GM21515 (cell line): ENCODE data around the gene FOXO1.
"Not testable (repeated sequence)": the region's sequence is repeated elsewhere in the genome, so short reads cannot be mapped to it uniquely, and the experiment has no call there.

Experiments used
- ATAC-seq: cut with Tn5 transposase; IDR thresholded peaks from one replicate; pipeline ENCODE4 v1.9.1; 2021; ENCODE audit not compliant: unreplicated experiment

FOXO1 gene

DNA sequence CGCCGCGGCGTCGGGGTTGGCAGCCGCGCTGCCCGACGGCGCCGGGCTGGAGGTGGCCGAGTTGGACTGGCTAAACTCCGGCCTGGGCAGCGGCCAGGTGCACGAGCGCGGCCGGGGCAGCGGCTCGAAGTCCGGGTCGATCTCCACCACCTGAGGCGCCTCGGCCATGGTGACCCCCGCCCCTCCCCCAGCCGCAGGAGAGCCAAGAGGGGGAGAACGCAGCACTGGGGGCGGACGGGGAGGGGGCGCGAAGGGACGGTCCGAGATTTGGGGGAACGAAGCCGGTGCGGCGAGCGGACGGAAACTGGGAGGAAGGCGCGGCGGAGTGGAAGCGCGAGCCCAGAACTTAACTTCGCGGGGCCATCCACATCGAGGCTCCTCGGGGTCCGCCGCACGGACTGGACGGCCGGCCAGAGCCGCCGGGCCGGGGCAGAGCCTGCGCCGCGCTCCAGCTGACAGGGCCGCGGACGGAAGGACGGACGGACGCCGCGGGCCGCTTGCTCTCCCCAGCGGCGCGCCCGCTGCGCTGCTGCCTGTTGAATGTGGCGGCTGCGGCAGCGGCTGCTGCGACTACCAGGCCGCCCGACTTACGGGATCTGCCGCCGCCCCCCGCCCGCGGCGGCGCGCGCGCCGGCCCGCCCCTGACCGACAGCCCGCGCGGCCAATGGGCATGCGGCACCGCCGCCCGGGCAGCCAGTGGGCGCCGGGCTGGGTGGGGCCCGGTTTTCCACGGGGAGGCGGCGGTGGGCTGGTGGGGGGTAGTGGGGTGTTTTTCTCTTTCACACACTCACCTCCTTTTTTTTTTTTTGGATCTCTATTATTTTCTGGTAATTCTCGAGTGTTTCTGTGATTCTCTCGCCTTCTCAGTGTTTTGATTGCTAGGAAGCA, at the start of gene FOXO1:
Gene FOXO1, minus strand, starts transcription at position 597 of the 888 bp plus-strand sequence. Its CDS starts 429 bp downstream, at position 168.
- ATAC-seq = peak; percentile 55

DNA sequence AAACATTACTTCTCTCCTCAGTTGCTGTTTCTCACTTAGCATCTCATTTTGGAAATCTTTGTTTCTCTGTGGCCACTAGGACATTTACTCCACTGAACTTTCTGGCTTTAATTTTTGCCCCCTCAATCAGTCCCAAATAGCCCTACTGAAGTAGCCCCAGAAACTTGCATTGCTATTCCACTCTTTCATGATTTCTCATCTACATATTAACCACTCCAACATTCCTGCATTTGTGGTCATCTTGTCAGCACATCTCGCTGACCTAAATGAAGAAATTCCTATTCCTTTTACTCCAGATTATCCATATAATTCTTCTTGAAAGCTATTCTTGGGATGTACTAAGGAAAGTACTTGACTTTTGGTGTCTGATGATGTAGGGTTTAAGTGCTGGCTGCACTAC, 48.0 kb upstream of the FOXO1 start:
- not testable (repeated sequence) for ATAC-seq

DNA sequence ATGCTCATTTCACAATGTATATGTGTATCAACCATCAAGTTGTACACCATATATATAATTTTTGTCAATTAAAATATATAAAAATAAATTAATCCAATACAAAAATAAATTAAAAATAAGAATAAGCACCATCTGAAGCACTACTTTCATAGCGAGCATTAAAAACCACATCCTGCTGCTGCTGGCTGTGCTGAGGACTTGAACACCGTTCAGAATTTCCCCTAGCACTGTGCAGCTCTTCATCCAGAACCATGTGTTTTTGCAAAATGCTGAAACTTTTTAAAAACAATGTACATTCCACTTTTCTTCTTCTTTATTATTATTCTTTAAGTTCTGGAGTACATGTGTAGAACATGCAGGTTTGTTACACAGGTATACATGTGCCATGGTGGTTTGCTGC, 40.0 kb upstream of the FOXO1 start:
- no peak for ATAC-seq

DNA sequence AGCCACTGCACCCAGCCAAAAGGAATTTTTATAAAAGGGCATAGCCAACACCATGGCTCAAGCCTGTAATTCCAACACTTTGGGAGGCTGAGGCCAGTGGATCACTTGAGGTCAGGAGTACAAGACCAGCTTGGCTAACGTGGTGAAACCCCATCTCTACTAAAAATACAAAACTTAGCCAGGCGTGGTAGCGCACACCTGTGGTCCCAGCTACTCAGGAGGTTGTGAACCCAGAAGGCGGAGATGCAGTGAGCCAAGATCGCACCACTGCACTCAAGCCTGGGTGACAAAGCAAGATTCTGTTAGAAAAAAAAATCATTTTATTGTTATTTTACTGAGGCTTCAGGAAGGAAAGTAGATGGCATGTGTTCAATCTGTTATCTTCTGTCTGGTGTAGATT, 31.3 kb upstream of the FOXO1 start:
- peak; percentile 77 for ATAC-seq

DNA sequence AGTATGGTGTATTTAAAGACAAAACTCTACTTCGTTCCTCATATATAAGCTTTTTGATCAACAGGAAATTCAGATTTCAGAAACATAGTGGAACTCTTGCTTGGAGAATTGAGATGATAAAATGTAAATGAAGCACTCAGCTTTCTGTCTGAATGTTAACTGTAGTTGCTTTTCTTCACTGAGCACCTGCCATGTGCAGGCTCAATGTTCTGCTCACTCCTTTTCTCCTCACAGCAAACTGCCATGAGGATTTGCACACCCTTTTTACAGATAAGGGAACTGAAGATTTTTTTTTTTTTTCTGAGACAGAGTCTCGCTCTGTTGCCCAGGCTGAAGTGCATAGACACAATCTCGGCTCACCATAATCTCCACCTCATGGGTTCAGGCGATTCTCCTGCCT, 28.0 kb upstream of the FOXO1 start:
- ATAC-seq = no peak

DNA sequence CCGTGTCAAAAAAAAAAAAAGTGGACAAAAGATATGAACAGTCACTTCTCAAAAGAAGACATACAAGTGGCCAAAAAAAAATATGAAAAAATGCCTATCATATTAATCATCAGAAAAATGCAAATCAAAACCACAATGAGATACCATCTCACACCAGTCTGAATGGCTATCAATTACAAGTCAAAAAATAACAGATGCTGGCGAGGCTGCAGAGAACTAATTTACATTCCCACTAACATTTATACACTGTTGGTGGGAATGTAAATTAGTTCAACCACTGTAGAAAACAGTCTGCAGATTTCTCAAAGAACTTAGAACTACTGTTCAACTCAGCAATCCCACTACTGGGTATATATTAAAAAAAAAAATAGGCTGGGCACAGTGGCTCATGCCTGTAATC, 26.5 kb upstream of the FOXO1 start:
- no peak for ATAC-seq

DNA sequence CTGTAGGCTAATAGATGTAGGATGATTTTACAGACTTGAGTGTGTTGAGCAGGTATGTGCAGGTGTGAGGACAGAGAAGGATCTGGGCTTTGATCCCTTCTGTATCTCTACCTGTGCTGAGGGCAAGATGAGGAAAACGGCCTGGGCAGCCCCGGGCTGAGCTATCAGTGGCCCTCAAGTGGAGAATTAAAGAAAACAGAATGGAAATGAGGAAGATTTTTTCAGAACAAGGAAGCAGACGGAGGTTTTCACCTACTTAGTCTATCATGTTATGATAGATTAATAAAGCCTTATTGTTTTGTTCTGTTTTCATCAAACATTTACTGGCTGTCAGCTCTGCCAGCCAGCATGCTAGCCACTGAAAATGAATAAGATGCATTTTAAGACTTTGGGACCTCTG, 22.3 kb upstream of the FOXO1 start:
- no peak for ATAC-seq

DNA sequence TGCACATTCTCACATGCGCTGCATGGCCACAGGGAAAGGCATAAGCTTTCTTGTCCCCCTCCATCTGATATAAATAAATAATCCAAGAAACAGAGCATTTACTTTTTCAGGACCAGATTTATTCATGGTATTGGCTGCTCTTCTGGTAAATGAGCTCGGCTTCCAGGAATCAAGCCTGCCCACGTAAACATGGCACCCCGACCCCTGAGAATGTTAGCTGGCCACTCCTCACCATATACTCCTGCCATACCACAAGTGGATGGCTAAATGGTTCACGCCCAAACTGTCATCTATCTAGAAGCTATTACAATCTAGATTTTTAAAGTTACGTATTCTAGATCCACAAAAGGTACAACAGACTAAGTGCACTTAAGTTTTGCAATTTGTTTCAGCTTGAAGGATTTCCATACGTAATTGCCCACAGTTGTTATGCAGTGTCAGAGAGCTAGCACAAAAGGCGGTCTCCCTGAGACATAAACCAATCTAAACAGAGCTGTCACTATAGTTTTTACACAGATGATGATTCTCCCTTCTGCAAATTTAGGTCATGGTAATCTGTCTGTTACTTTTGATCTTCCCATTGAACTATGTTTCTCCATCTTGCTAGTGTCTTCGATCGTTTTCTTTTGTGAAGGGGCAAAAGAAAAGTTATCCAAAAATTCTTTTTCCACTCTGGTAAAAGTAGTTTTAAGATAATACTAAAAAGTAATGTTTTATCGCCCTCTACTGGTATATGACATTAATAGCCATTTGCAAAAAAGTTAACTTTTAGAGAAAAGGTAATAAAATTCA, 16.2 kb upstream of the FOXO1 start:
- no peak for ATAC-seq

DNA sequence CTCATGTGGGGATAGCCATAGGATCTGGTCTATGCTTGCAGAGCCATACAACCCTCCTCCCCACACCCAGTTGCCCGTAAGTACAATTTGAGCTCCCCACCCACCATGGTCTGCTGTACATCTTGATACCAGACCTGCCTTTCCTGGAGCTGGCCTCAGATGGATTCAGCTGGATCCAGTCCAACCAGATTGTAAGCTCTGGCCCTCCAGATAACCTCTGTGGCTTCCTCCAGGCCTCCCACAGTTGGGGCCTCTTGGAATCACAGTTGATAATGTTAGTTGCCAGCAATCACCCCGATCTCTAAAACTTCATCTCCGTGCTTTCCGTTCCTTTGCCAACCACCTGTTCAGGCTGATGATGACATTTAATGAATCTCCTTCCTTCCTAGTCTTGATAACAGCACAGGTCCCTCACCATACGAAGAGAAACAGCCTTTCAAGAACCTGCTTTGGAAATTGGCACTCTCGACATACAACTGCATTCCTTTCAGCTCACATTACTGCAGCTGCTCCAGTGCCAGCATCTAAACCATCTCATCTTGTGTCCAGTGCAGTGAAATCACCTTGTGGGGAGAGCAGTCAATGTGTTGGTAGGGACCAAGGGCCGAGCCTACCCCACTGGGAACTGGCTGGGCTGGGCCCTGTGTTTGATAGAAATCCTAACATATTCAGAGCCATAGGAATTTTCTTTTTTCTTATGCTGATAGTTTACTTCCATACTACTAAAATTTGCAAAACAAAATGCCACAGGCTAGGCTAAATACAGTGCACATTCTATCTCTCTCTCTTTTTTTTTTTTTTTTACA, 15.1 kb upstream of the FOXO1 start:
- no peak for ATAC-seq

DNA sequence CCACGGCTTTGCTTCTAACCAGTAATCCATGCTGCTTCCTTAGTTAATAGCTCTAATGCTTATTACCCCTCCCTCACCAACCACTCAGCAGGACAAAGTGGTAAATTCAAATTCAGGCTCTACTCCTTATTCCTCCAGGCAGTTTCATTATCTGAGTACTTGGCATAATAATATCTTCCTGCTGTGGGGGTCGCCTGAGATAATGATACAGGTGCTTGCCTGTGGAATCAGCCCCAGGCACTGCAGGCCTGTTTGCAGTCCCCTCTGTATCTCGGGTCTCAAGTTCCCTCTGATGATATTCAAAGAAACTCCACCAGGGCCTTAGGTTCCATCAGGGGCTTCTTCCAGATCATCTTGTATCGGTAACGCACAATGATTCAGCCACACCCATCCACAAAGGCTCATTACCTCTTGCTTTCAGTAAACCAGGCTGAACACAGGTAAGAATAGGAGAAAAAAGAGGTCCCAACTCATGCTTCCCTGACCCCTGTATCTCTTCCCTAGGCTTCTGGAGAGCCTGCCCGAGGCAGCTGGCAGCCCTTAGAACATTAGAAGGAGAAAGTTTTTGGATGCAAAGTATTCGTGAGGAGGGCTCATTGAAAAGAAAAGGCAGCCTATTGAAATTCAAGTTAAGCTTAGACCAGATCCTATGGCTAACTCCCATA, 14.3 kb upstream of the FOXO1 start:
- ATAC-seq = no peak

DNA sequence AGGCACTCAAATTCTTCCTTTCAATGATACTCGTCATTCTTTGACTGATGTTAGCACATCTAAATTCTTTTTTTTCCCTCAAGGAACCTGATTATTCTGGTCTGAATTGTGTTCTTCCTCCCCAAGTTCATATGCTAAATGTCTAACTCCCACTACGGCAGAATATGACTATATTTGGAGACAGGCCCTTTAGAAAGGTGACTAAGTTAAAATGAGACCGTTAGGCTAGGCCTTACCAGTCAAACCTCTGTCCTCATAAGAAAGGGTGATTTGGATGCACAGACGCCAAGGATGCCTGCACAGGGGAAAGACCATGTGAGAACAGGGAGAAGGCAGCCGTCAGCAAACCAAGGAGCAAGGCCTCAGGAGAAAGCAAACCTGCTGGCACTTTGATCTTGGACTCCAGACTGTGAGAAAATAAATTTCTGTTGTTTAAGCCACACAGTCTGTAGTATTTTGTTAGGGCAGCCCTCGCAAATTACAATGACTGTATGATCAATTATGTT, 13.1 kb upstream of the FOXO1 start:
- ATAC-seq = no peak

DNA sequence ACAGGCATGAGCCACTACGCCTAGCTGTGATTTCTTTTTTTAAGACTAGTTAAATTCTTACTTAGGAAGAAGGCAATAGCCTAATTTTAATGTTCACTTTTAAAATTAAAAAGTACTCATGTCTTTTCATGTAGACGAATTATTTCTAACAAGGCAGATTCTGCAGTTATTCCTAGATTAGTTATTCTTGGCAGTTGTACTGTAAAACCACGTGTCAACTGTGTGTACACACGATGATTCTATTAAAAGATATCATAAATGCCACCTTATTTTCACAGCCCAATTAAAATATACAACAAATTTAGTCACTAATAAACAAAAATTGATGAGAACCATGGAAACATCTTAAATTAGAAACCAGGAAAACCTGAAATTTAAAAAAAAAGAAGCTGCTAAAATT, 10.6 kb upstream of the FOXO1 start:
- ATAC-seq = no peak

DNA sequence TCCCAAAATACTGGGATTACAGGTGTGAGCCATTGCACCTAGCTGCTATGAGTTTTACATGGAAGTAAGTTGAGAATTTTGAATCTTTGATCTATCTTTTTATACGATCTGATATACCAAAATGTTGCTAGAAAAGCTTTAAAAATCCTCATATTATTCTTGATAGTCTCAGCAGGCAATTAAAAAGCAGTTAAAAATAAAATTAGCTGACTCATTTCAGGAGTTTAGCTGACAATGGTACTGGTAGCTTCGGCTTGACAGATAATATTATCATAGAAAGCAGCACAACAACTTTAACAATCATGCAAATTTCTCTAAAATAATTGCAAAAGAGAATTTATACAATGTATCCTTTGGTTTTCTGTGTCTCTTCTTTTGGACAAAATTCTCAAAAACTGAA, 9.6 kb upstream of the FOXO1 start:
- ATAC-seq = no peak

DNA sequence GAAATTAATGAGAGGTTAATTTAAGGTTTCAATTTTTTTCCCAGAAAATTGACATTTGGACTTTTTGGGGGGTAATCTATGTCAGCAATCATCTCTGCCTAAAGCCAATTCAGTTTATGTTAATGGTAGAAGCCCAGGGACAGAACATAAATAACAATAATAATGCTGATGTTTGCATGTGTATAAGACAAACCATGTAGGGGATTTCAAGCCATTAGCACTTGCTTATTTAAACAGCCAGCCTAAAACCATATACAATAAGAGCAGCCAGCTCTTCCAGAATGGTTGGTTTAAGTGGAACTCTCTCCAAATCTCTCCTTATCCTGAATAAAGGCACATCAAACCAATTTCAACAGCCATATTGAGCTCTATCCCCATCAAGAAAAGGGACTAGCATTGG, 7.0 kb upstream of the FOXO1 start:
- ATAC-seq = no peak

DNA sequence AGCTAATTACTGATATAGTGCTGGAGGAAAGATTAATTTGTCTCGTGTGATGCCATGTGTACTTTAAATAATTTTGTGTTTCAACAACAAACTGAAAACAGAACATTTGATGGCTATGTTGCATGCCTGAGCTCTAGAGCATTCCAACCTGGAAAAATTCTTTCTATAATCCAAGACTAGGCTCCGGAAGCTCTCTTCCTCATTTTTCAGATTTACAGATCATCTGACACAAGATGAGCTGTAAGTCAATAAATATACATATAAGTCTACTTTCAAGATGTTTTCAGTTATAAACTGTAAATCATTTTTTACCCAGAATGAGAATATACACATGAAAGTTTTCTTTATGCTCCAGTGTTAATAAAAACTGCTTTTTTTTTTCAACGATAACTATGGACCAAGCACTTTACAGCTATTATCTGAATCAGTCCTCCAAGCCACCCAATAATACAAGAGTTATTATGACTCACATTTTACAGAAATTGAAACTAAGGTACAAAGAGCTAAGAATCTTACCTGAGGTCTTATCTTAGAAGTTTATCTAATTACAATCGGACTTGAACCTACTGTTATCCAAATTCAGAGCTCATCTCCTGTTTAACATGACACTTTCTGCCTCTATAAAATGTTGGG, 6.4 kb upstream of the FOXO1 start:
- no peak for ATAC-seq

DNA sequence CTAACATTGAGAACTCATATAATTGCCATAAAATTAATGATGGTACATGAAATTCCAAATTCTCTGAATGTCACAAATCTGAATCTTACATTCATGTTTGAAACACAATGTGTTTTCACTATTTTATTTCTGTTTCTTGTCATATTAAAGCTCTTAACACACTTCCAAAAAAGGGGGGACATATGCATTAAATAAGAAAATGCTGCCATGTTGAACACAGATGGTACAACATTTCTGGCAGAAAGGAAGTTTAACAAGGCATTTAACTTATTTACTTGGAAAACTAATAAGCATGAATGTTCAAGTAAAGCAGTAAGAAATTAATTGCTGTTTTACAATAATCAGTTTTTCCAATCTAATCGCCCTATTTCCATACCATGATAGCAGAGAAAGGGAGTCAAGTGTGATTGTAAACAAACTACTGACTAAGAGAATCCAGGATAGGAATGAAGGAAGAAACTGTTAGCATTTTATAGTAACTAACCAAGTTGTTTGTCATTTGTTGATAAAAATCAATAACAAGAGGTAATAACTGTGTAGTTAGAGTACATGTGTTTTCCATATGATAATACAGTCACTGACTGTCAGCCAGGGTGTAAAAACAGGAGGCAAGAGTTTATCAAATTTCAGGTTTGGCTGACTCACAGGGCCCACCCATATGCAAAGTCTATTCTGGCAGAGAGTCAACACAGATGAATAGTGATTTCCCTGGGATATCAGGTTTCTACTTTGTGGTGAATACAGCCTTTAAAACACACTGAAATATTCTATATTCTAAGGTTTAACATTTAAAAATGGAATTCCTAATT, 5.7 kb upstream of the FOXO1 start:
- no peak for ATAC-seq

DNA sequence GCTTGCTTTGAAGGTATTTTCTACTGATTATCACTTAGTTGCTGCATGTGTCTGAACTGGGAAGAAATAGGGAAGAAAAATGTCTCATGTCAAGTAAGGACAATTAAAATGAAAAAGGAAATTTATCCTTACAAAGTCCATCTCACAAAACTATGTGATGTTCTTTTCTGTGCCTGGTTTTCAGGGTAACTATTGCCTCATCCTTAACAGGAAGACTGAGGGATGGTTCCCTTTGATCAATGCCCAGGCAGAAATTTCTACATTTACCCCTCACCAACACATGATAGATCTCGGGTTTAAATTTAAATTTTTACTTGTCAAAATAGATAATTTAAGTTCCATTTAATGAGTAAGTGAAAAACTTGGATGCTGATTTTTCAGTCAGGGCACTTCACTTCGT, 3.9 kb upstream of the FOXO1 start:
- ATAC-seq = no peak

DNA sequence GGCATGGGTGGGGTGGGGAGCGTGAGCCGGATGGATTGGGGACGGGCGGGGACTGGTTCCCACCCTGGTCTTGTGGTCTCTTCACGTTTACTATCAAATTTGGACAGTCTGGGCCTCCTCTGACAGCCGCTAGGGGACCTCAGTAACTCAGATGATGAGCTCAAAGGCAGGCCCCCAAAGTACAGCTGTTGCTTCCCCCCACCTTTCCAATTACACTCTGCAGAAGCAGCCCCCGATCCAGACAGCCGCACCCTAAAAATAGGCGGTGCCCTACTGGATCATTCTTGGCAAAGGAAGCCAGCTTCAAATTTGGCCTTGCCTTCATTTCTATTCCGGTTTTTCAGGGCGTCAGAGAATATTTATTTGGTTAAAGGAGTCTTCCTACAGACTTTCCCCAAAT, 1.9 kb upstream of the FOXO1 start:
- ATAC-seq = no peak

DNA sequence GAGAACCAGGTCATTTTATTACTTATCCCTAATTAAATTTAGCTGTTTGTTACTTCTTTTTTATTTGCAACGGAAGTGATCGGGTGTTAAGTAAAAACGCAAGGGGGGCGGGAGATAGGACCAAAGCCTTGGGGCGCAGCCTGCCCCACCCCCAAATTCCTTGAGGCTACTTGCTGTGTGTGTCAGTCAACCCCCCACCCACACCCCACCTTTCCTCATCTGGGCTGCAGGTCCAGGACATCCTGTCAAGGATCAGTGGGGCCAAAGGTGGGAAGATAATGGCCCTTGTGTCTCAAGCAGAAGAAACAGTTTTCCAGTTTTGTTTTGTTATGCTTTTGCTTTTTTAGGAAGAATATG, 1.2 kb upstream of the FOXO1 start:
- ATAC-seq = no peak
